GM12892 (cell line): ENCODE measurements around the gene RDH5.

Experiments used
- POLR2A ChIP-seq: IDR thresholded peaks from 2 replicates; pipeline ENCODE4 v1.6.1; 2011; ENCODE audit warnings: low read depth, low read length, control low read depth
- POLR2AphosphoS5 ChIP-seq: IDR thresholded peaks from 2 replicates; pipeline ENCODE4 v1.6.1; 2011; ENCODE audit warnings: low read depth, low read length, control low read depth
- TAF1 ChIP-seq: IDR thresholded peaks from 2 replicates; pipeline ENCODE4 v1.6.1; 2011; ENCODE audit warnings: low read depth, mild to moderate bottlenecking, control low read depth, low read length, borderline replicate concordance

DNA sequence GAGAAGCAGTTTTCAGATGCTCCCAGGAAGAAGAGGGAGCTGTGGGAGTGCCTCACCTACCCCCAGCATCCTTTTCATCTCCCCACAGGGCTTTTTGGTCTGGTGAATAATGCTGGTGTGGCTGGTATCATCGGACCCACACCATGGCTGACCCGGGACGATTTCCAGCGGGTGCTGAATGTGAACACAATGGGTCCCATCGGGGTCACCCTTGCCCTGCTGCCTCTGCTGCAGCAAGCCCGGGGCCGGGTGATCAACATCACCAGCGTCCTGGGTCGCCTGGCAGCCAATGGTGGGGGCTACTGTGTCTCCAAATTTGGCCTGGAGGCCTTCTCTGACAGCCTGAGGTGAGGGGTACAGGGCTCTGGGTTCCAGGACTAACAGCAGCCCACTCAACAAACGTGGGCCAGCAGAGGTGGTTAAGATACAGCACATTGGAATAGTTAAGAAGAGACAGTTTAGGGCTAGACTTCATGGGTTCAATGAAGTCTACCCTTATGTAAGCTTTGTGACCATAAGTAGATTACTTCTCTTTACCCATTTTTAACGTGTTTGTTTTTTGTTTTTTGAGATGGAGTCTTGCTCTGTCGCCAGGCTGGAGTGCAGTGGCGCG, 1.5 kb downstream of the RDH5 start:
- no peak for TF ChIP-seq TAF1
- no peak for TF ChIP-seq POLR2AphosphoS5
- no peak for TF ChIP-seq POLR2A
